OCI-LY3 (cell line): ENCODE data around the gene ISG15.

Source experiments
- H2AFZ ChIP-seq: fragments of 200-600, 300-600 bp; shearing (Covaris generic); 2 replicates; pipeline ENCODE4 v1.6.0; 2014; ENCODE audit warnings: antibody characterized with exemption, low read depth, low read length
- H3K27ac ChIP-seq: fragments of 200-600, 300-600 bp; sonication (generic); 2 replicates; pipeline ENCODE4 v1.5.1; 2014; ENCODE audit warnings: mild to moderate bottlenecking, low read length, moderate library complexity, mixed read lengths
- H3K27me3 ChIP-seq: fragments of 200-600, 300-600 bp; sonication (generic); 2 replicates; pipeline ENCODE4 v1.6.1; 2014; ENCODE audit warnings: low read depth, low read length, mixed read lengths
- H3K36me3 ChIP-seq: fragments of 200-600, 300-600 bp; sonication (generic); replicated peaks from 2 replicates; pipeline ENCODE3; 2014; ENCODE audit warnings: low read depth, low read length, mixed read lengths
- H3K4me1 ChIP-seq: fragments of 300-600, 200-600 bp; sonication (generic); 2 replicates; pipeline ENCODE4 v1.6.1; 2014; ENCODE audit warnings: low read length, mixed read lengths
- H3K4me2 ChIP-seq: fragments of 200-600, 300-600 bp; sonication (generic); 2 replicates; pipeline ENCODE4 v1.6.1; 2014; ENCODE audit warnings: low read length, mixed read lengths
- H3K4me3 ChIP-seq: fragments of 300-600, 200-600 bp; sonication (generic); 2 replicates; pipeline ENCODE4 v1.5.1; 2014; ENCODE audit warnings: antibody characterized with exemption, mild to moderate bottlenecking, low read length, moderate library complexity
- H3K79me2 ChIP-seq: fragments of 300-600, 200-600 bp; shearing (Covaris generic); 2 replicates; pipeline ENCODE4 v1.6.1; 2014; ENCODE audit warnings: mild to moderate bottlenecking, low read length, mixed read lengths
- H3K9ac ChIP-seq: fragments of 300-600, 200-600 bp; shearing (Covaris generic); 2 replicates; pipeline ENCODE4 v1.6.0; 2014; ENCODE audit warnings: mild to moderate bottlenecking, low read length, moderate library complexity
- H3K9me3 ChIP-seq: fragments of 200-600, 300-600 bp; shearing (Covaris generic); 2 replicates; pipeline ENCODE4 v1.6.1; 2014; ENCODE audit warnings: low read length, mixed read lengths; ENCODE audit not compliant: insufficient read depth
- H4K20me1 ChIP-seq: fragments of 200-600, 300-600 bp; sonication (generic); 2 replicates; pipeline ENCODE4 v1.6.1; 2016; ENCODE audit warnings: low read length, mixed read lengths; ENCODE audit not compliant: insufficient read depth
- CTCF ChIP-seq: fragments of 200-600, 300-600 bp; sonication (generic); IDR thresholded peaks from 2 replicates; pipeline ENCODE4 v1.5.1; 2014; ENCODE audit warnings: antibody characterized with exemption, low read length, low read depth
- EZH2phosphoT487 ChIP-seq: fragments of 200-600 bp; shearing (Covaris generic); IDR thresholded peaks from 2 replicates; pipeline ENCODE4 v1.6.1; 2018; ENCODE audit warnings: antibody characterized with exemption, mixed run types, low read depth

The ISG15 gene

GRCh38 chr1:1003618-1004419 is 9.5 kb upstream of the ISG15 start:
- no peaks in the 10 kb centered on the region for H4K20me1 ChIP-seq
- H3K4me3 ChIP-seq, result no peak overlapping the region
- H3K36me3 ChIP-seq, result no peaks in the 10 kb centered on the region
- TF ChIP-seq CTCF, result no peak
- no peak for TF ChIP-seq EZH2phosphoT487
- peaks cover 3% of the 10 kb centered on the region; the same call in 1 of the 2 replicates for H3K4me1 ChIP-seq
- H3K9me3 ChIP-seq, result no peaks in the 10 kb centered on the region
- H3K9ac ChIP-seq, result no peak overlapping the region
- no peak overlapping the region for H2AFZ ChIP-seq
- H3K27ac ChIP-seq, result no peak overlapping the region
- H3K79me2 ChIP-seq, result no peaks in the 10 kb centered on the region
- H3K27me3 ChIP-seq, result peaks cover 29% of the 10 kb centered on the region
- H3K4me2 ChIP-seq, result no peak overlapping the region

GRCh38 chr1:1004420-1004779 is 8.9 kb upstream of the ISG15 start:
- Histone ChIP-seq H3K27me3 (peaks cover 29% of the 10 kb centered on the region), H2AFZ (no peak overlapping the region), H3K9me3 (no peaks in the 10 kb centered on the region), H3K27ac (no peak overlapping the region), H3K79me2 (no peaks in the 10 kb centered on the region), H3K4me1 (peaks cover 3% of the 10 kb centered on the region; the same call in 1 of the 2 replicates), H3K36me3 (no peaks in the 10 kb centered on the region), H4K20me1 (no peaks in the 10 kb centered on the region), H3K4me2 (no peak overlapping the region), H3K4me3 (no peak overlapping the region), H3K9ac (no peak overlapping the region)
- TF ChIP-seq CTCF (no peak), EZH2phosphoT487 (no peak)

- no peak overlapping the region for H3K4me2 ChIP-seq
Observed at GRCh38 chr1:1004780-1005697, 8.3 kb upstream of the ISG15 start.

More at GRCh38 chr1:1004780-1005697, 8.3 kb upstream of the ISG15 start:
- H3K4me3 ChIP-seq, result no peak overlapping the region
- H3K4me1 ChIP-seq, result peaks cover 3% of the 10 kb centered on the region; the same call in 1 of the 2 replicates
- H2AFZ ChIP-seq, result no peak overlapping the region
- no peaks in the 10 kb centered on the region for H3K36me3 ChIP-seq
- H4K20me1 ChIP-seq, result no peaks in the 10 kb centered on the region
- H3K9me3 ChIP-seq, result no peaks in the 10 kb centered on the region
- no peak overlapping the region for H3K9ac ChIP-seq
- TF ChIP-seq CTCF (no peak), EZH2phosphoT487 (no peak)
- no peak overlapping the region for H3K27ac ChIP-seq
- peaks cover 29% of the 10 kb centered on the region for H3K27me3 ChIP-seq
- H3K79me2 ChIP-seq, result no peaks in the 10 kb centered on the region
